ENCODE data around the gene RAC3. TPM values are rescaled to one million over a fixed set of nuclear protein-coding genes. Genes with fewer than 3 reads are reported as not detected.
A peak's percentile ranks its signal among the peaks of the same experiment; 100 is the strongest.

The RAC3 gene
- total and polyA plus RNA-seq, 8 donors: 4.2 to 23.4 (median 14.0) TPM

DNA sequence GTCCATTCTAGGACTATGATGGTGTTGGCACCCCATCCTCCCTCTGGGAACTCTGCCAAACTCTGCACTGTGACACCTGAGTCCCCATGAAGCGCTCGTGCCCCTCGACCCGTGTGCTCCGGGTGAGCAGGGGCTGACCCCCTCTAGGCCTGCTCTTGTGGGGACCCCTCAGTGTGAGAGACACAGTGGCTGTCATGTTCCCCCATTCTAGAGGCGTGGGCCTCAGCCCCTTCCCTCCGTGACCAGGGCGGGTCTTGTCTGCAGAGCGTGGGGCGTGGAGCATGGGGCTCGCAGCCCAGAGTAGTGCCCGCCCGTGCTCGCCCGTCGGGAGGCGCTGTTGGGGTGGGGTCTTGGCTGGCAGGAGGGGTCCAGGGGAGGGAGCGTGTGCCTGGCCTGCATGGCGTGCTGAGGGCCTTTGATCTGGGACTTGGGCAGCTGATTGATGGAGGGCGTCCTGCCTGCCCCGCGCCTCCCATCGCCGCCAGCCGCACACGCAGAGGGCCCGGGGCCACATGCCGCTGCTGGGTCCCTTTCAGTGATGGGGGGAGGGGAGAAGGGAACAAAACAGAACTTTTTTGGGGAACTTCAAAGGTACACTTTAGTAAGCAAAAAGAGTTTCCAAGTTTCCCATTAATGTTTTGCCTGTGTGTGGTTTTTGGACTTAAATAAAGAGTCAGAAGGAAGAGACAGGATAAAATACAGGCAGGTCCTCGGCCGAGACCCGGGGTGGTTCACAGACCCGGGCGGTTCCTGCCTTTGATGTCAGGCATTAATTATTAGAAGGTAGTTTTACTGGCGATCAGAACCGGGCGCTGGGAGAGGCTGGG is 31.3 kb upstream of the RAC3 start:
- TF ChIP-seq, protein P1, sequence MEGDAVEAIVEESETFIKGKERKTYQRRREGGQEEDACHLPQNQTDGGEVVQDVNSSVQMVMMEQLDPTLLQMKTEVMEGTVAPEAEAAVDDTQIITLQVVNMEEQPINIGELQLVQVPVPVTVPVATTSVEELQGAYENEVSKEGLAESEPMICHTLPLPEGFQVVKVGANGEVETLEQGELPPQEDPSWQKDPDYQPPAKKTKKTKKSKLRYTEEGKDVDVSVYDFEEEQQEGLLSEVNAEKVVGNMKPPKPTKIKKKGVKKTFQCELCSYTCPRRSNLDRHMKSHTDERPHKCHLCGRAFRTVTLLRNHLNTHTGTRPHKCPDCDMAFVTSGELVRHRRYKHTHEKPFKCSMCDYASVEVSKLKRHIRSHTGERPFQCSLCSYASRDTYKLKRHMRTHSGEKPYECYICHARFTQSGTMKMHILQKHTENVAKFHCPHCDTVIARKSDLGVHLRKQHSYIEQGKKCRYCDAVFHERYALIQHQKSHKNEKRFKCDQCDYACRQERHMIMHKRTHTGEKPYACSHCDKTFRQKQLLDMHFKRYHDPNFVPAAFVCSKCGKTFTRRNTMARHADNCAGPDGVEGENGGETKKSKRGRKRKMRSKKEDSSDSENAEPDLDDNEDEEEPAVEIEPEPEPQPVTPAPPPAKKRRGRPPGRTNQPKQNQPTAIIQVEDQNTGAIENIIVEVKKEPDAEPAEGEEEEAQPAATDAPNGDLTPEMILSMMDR (IDR thresholded peaks at IDR 0.05): no peak
- Histone ChIP-seq H3K27ac (no peak overlapping the region), H3K27me3 (no peaks in the 10 kb centered on the region), H3K4me1 (no peaks in the 10 kb centered on the region), H3K9me3 (no peaks in the 10 kb centered on the region), H3K4me3 (no peak overlapping the region), H3K36me3 (peaks cover 0 to 22% of the 10 kb centered on the region in 2 donors)
- intact Hi-C loops (cut with DNase I): no loop called here
- ATAC-seq (no peak), DNase-seq (no peak)

DNA sequence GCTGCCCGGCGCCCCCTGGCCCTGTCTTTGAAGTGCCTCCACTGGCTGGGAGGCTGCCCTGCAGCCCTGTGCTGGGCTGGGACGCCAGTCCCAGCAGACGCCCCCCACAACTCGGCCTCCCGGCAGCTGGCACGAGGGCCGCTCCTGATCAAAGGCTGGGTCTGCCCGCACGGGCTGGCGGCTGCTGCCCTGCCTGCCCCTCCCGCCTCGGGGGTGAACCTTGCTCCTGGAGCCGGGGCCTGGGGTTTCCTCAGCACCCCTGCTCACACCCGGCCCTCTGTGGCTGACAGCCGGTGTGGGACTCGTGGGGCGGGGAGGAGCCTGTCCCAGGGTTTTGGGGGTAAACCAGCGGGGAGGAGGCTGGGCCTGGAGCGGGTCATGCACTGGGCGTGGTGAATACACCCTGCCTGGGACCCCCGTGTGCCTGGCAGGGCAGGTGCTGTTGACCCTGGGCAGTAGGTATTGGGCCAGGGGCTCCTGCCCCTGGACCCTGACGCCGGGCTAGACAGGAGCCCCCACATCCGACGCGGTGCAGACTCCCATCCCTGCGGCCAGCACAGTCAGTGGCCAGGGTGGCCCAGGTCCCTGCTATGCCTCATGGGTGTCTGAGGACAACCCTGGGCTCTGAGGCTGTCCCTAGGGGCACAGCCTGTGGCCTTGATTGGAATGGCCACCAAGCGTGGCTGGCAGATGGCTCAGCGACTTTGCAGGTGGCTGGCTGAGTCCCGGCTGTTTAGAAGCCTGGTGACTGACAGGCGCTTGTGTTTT is 30.5 kb upstream of the RAC3 start:
- TF ChIP-seq, protein P1 (IDR thresholded peaks at IDR 0.05): no peak
- ATAC-seq: no peak
- H3K4me1 ChIP-seq: no peaks in the 10 kb centered on the region
- no peaks in the 10 kb centered on the region for H3K9me3 ChIP-seq
- DNase-seq: no peak
- no peak overlapping the region for H3K4me3 ChIP-seq
- intact Hi-C loops (cut with DNase I): no loop called here
- H3K36me3 ChIP-seq: peaks cover 0 to 17% of the 10 kb centered on the region in 2 donors
- H3K27me3 ChIP-seq: no peaks in the 10 kb centered on the region
- H3K27ac ChIP-seq: no peak overlapping the region

DNA sequence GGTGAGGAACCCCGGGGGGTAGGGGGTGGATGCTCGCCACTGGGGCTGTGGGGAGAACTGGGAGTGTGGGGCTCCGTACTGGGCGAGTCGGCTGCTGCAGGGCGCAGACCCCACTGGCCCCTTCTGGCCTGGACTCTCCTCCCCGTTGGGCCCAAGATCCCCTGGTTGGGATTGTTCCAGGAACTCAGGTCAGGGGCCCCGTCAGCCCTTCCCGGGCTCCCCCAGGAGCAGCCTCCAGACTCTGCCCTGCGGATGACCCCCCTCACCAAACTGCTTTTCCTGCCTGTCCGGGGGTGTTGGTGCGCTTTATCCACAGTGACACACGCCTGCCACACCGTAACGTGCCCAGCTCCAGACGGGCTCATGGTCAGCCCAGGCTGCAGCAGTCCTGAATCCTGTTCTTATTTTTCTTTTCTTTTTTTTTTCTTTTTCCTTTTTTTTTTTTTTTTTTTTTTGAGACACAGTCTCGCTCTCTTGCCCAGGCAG is 29.9 kb upstream of the RAC3 start:
- intact Hi-C loops (cut with DNase I): no loop called here
- no peak for ATAC-seq
- DNase-seq: no peak
- Histone ChIP-seq H3K9me3 (no peaks in the 10 kb centered on the region), H3K36me3 (peaks cover 0 to 12% of the 10 kb centered on the region in 2 donors), H3K4me1 (no peaks in the 10 kb centered on the region), H3K27me3 (no peaks in the 10 kb centered on the region), H3K27ac (no peak overlapping the region), H3K4me3 (no peak overlapping the region)
- TF ChIP-seq, protein P1 (IDR thresholded peaks at IDR 0.05): no peak

DNA sequence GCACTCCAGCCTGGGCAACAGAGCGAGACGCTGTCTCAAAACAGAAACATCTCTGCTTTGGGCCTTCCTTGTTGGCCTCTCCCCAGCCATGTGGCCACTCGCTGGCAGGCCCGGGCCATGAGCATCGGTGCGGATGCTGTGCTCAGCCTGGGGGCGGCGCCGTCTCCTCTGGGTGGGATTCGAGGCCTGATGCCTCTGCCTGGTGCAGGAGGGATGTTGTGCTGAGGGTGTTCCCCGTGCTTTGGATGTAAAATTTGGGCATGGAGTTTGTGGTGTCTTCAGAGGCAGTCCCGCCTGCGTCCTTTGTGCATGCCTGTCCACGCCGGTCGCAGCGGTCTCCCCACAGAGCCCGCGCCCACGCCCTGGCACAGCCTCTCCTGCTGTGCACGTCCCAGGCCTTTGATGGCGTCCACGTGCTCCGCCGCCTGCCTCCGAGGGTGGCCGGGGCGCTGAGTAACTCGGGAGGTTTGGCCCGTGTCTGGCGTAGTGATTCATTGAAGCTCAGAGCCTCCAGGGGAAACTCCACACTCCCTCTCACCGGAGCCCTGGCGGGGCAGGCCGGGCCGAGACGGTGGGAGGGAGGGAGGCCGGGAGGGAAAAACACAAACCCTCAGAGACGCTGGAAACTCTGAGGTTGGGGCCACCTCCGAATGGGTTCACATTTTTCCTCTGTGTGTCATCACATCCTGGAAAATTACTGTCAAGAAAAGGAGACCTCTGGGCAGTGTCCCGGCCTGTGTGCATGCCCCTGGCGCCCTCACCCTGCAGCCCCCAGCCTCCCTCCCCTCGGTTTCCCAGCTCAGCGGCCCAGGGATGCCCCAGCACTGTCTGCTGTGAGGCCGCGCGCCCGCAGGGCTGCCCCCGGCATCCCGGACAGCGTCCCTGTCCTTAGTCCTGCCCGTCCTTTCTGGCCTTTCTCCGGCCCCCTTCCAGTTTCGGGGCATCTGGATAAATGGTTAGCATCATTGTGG is 27.8 kb upstream of the RAC3 start:
- DNase-seq (peak in 1 of 4 donors; percentile 69), ATAC-seq (peak; percentile 63)
- H3K27me3 ChIP-seq: no peaks in the 10 kb centered on the region
- intact Hi-C loops (cut with DNase I): no loop called here
- TF ChIP-seq, protein P1 (IDR thresholded peaks at IDR 0.05): no peak
- H3K4me3 ChIP-seq: no peak overlapping the region
- H3K27ac ChIP-seq: peak overlapping the region in 1 of 2 donors; percentile 19
- no peaks in the 10 kb centered on the region for H3K9me3 ChIP-seq
- H3K36me3 ChIP-seq: peaks cover 0 to 3% of the 10 kb centered on the region in 2 donors
- H3K4me1 ChIP-seq: no peaks in the 10 kb centered on the region

Measured in left lung (tissue), 10 donors.